Measurements from ENCODE around the gene PDE1C.

The PDE1C gene

GRCh38 chr7:31948029-31948428 lies 122.2 kb downstream of the PDE1C start:
- DNase-seq (ENCODE audit: low spot score) (peak; percentile 30), FAIRE-seq (no peak)

- FAIRE-seq (no peak), DNase-seq (ENCODE audit: low spot score) (no peak)
Measured at GRCh38 chr7:31940167-31940566, 130.0 kb downstream of the PDE1C start.

GRCh38 chr7:31939076-31939475 lies 131.1 kb downstream of the PDE1C start:
- no peak for DNase-seq (ENCODE audit: low spot score)
- FAIRE-seq = peak; percentile 17

GRCh38 chr7:31938650-31939049 lies 131.6 kb downstream of the PDE1C start:
- DNase-seq (ENCODE audit: low spot score) (peak; percentile 70), FAIRE-seq (peak; percentile 40)

- DNase-seq (ENCODE audit: low spot score) (no peak), FAIRE-seq (no peak)
Measured at GRCh38 chr7:31937982-31938381, 132.2 kb downstream of the PDE1C start.

- DNase-seq (ENCODE audit: low spot score) = no peak
Measured at GRCh38 chr7:31935124-31936054, 134.8 kb downstream of the PDE1C start.

GRCh38 chr7:31934551-31934950 lies 135.7 kb downstream of the PDE1C start:
- DNase-seq (ENCODE audit: low spot score) = no peak
- FAIRE-seq = no peak

More at GRCh38 chr7:31935124-31936054, 134.8 kb downstream of the PDE1C start:
- FAIRE-seq = no peak

GRCh38 chr7:31933481-31933880 lies 136.7 kb downstream of the PDE1C start:
- no peak for FAIRE-seq
- no peak for DNase-seq (ENCODE audit: low spot score)

GRCh38 chr7:31926991-31927584 lies 143.1 kb downstream of the PDE1C start:
- FAIRE-seq (no peak), DNase-seq (ENCODE audit: low spot score) (no peak)

- FAIRE-seq (peak; percentile 90), DNase-seq (ENCODE audit: low spot score) (no peak)
Measured at GRCh38 chr7:31925753-31926454, 144.3 kb downstream of the PDE1C start.

- DNase-seq (ENCODE audit: low spot score) (no peak), FAIRE-seq (no peak)
Measured at GRCh38 chr7:31924251-31924650, 146.0 kb downstream of the PDE1C start.

- no peak for DNase-seq (ENCODE audit: low spot score)
- FAIRE-seq = no peak
Measured at GRCh38 chr7:31922848-31923247, 147.4 kb downstream of the PDE1C start.

GRCh38 chr7:31921047-31921446 lies 149.2 kb downstream of the PDE1C start:
- FAIRE-seq = peak; percentile 66
- no peak for DNase-seq (ENCODE audit: low spot score)

GRCh38 chr7:31919678-31920369 lies 150.4 kb downstream of the PDE1C start:
- FAIRE-seq (peak; percentile 95), DNase-seq (ENCODE audit: low spot score) (no peak)

- FAIRE-seq (peak; percentile 63), DNase-seq (ENCODE audit: low spot score) (no peak)
Measured at GRCh38 chr7:31918706-31919393, 151.4 kb downstream of the PDE1C start.

- no peak for DNase-seq (ENCODE audit: low spot score)
- no peak for FAIRE-seq
Measured at GRCh38 chr7:31917256-31917655, 153.0 kb downstream of the PDE1C start.

GRCh38 chr7:31910191-31910590 lies 160.0 kb downstream of the PDE1C start:
- DNase-seq (ENCODE audit: low spot score) (no peak), FAIRE-seq (no peak)

- DNase-seq (ENCODE audit: low spot score) = no peak
- FAIRE-seq = no peak
Measured at GRCh38 chr7:31906479-31907171, 163.6 kb downstream of the PDE1C start.

GRCh38 chr7:31903962-31904361 lies 166.2 kb downstream of the PDE1C start:
- no peak for DNase-seq (ENCODE audit: low spot score)
- FAIRE-seq = no peak

- DNase-seq (ENCODE audit: low spot score) = no peak
- no peak for FAIRE-seq
Measured at GRCh38 chr7:31899356-31899927, 170.8 kb downstream of the PDE1C start.
